Progenitor cell of endocrine pancreas (in vitro differentiated cells): Measurements from ENCODE around the gene SPO11. TPM values are rescaled to one million over a fixed set of nuclear protein-coding genes. Genes with fewer than 3 reads are reported as not detected.

ENCODE experiments used
- DNase-seq: peaks from one replicate; pipeline ENCODE4 v3.0.0; 2021; ENCODE audit warnings: low spot score; ENCODE audit not compliant: unreplicated experiment
- H3K27ac Mint-ChIP-seq: 2 replicates; pipeline ENCODE4 v1.8.0; 2021; ENCODE audit warnings: mild to moderate bottlenecking, moderate library complexity, mixed read lengths
- H3K27me3 Mint-ChIP-seq: 2 replicates; pipeline ENCODE4 v1.8.0; 2021; ENCODE audit warnings: mixed read lengths
- H3K36me3 Mint-ChIP-seq: 2 replicates; pipeline ENCODE4 v1.8.0; 2022; ENCODE audit warnings: mixed read lengths; ENCODE audit not compliant: insufficient read depth
- H3K4me1 Mint-ChIP-seq: 2 replicates; pipeline ENCODE4 v1.8.0; 2021; ENCODE audit warnings: low read depth, mixed read lengths
- H3K4me3 Mint-ChIP-seq: 2 replicates; pipeline ENCODE4 v1.8.0; 2021; ENCODE audit warnings: low read depth, mild to moderate bottlenecking, moderate library complexity, mixed read lengths
- H3K9me3 Mint-ChIP-seq: 2 replicates; pipeline ENCODE4 v1.8.0; 2021; ENCODE audit warnings: low read depth, mixed read lengths
- CTCF ChIP-seq: fragments of 200-600 bp; sonication (generic); IDR thresholded peaks from one replicate; pipeline ENCODE4 v1.5.0; 2021; ENCODE audit warnings: antibody characterized with exemption, mild to moderate bottlenecking; ENCODE audit not compliant: unreplicated experiment
- total RNA-seq: library from RNA; stranded (reverse); gene quantifications from 2 replicates; pipeline ENCODE4 v1.2.1, GENCODE V29; 2021

SPO11 gene
- total RNA-seq, 1 donor from 2014 or later = not detected

- no peak overlapping the region for H3K4me3 Mint-ChIP-seq
- H3K27ac Mint-ChIP-seq = no peak overlapping the region
- no peaks in the 10 kb centered on the region for H3K4me1 Mint-ChIP-seq
- no peak for DNase-seq
- no peak for TF ChIP-seq CTCF
- H3K27me3 Mint-ChIP-seq = peaks cover 51% of the 10 kb centered on the region
- H3K36me3 Mint-ChIP-seq = no peaks in the 10 kb centered on the region
- no peaks in the 10 kb centered on the region for H3K9me3 Mint-ChIP-seq
Observed at GRCh38 chr20:57326667-57327455, 2.7 kb upstream of the SPO11 start.

GRCh38 chr20:57327820-57328219, 1.8 kb upstream of the SPO11 start:
- peaks cover 44% of the 10 kb centered on the region for H3K27me3 Mint-ChIP-seq
- H3K36me3 Mint-ChIP-seq = no peaks in the 10 kb centered on the region
- no peak overlapping the region for H3K4me3 Mint-ChIP-seq
- no peak overlapping the region for H3K27ac Mint-ChIP-seq
- H3K9me3 Mint-ChIP-seq = no peaks in the 10 kb centered on the region
- DNase-seq = no peak
- no peak for TF ChIP-seq CTCF
- H3K4me1 Mint-ChIP-seq = no peaks in the 10 kb centered on the region

- DNase-seq = no peak
- no peak overlapping the region for H3K4me3 Mint-ChIP-seq
- no peaks in the 10 kb centered on the region for H3K4me1 Mint-ChIP-seq
- H3K36me3 Mint-ChIP-seq = no peaks in the 10 kb centered on the region
- H3K27ac Mint-ChIP-seq = no peak overlapping the region
- no peak for TF ChIP-seq CTCF
- peaks cover 34% of the 10 kb centered on the region for H3K27me3 Mint-ChIP-seq
- no peaks in the 10 kb centered on the region for H3K9me3 Mint-ChIP-seq
Observed at GRCh38 chr20:57330998-57331397, 1.4 kb downstream of the SPO11 start.

GRCh38 chr20:57332105-57333089, 2.8 kb downstream of the SPO11 start:
- DNase-seq = no peak
- Mint-ChIP-seq H3K36me3 (no peaks in the 10 kb centered on the region), H3K4me1 (no peaks in the 10 kb centered on the region), H3K4me3 (no peak overlapping the region), H3K27me3 (peaks cover 29% of the 10 kb centered on the region), H3K27ac (no peak overlapping the region), H3K9me3 (no peaks in the 10 kb centered on the region)
- peak; percentile 61 for TF ChIP-seq CTCF

- TF ChIP-seq CTCF = no peak
- Mint-ChIP-seq H3K4me1 (no peaks in the 10 kb centered on the region), H3K9me3 (no peaks in the 10 kb centered on the region), H3K27me3 (peaks cover 19% of the 10 kb centered on the region), H3K36me3 (no peaks in the 10 kb centered on the region), H3K4me3 (no peak overlapping the region), H3K27ac (no peak overlapping the region)
- DNase-seq = no peak
Observed at GRCh38 chr20:57335392-57335791, 5.8 kb downstream of the SPO11 start.
